Panc1 (cell line): Measurements from ENCODE around the gene PFKL.

Experiments
- CTCF ChIP-seq: fragments of 450-650 bp; IDR thresholded peaks from 2 replicates; pipeline ENCODE4 v1.5.1; 2017; ENCODE audit warnings: mild to moderate bottlenecking
- POLR2AphosphoS5 ChIP-seq: IDR thresholded peaks from 2 replicates; pipeline ENCODE4 v1.6.1; 2012; ENCODE audit warnings: mild to moderate bottlenecking, low read depth, low read length, moderate library complexity
- REST ChIP-seq, 2 experiments: IDR thresholded peaks; 2 replicates each; pipeline ENCODE4 v1.6.1; 2011 to 2012; ENCODE audit warnings: low read depth in 2 of 2, control low read depth in 1 of 2, low read length in 1 of 2, mild to moderate bottlenecking in 1 of 2, moderate library complexity in 1 of 2; ENCODE audit not compliant: insufficient read depth in 1 of 2

GRCh38 chr21:44291936-44292811 is 7.7 kb upstream of the PFKL start:
- TF ChIP-seq CTCF (no peak), POLR2AphosphoS5 (no peak), REST (IDR thresholded peaks at IDR 0.05; ENCODE audit: insufficient read depth in 1 of 2, low read depth in 2 of 2, low read length in 1 of 2) (no peak)
